BLaER1 treated with 17β-estradiol and CSF1 and Interleukin-3, amounts not matched to agents 10 nM and 100 nM (cell line): ENCODE results near the gene TRDMT1.

ENCODE experiments used
- H3K27ac ChIP-seq, 11 experiments: shearing (Covaris generic); formaldehyde crosslinking; 2 replicates each; pipeline ENCODE4 v1.8.1; 2022
- H3K27me3 ChIP-seq, 11 experiments: shearing (Covaris generic); formaldehyde crosslinking; 2 replicates each; pipeline ENCODE4 v1.8.1; 2022
- H3K36me3 ChIP-seq, 11 experiments: shearing (Covaris generic); formaldehyde crosslinking; 2 replicates each; pipeline ENCODE4 v1.8.1; 2022
- H3K4me1 ChIP-seq, 10 experiments: shearing (Covaris generic); formaldehyde crosslinking; 2 replicates each; pipeline ENCODE4 v1.8.1; 2022
- H3K4me2 ChIP-seq, 11 experiments: shearing (Covaris generic); formaldehyde crosslinking; 2 replicates each; pipeline ENCODE4 v1.8.1; 2022
- H3K4me3 ChIP-seq, 10 experiments: shearing (Covaris generic); formaldehyde crosslinking; 2 replicates each; pipeline ENCODE4 v1.8.1; 2022
- H3K9ac ChIP-seq, 11 experiments: shearing (Covaris generic); formaldehyde crosslinking; 2 replicates each; pipeline ENCODE4 v1.8.1; 2022
- H3K9me3 ChIP-seq, 11 experiments: shearing (Covaris generic); formaldehyde crosslinking; replicated peaks in 1 of 11; 2 replicates each; pipeline ENCODE4 v1.8.1; 2022
- H4K20me1 ChIP-seq, 11 experiments: shearing (Covaris generic); formaldehyde crosslinking; 2 replicates each; pipeline ENCODE4 v1.8.1; 2022
- Cebpa-rat ChIP-seq, 11 experiments: shearing (Covaris generic); IDR thresholded peaks; 2 replicates each; pipeline ENCODE4 v1.8.1; 2022

Gene TRDMT1

GRCh38 chr10:17216217-17216900 lies 14.9 kb upstream of the TRDMT1 start:
- TF ChIP-seq Cebpa-rat (IDR thresholded peaks at IDR 0.05) = peak in 6 of 11 experiments; percentile 27 to 80 (median 59); a peak in 9 of 22 replicates
- peaks cover 0 to 69% (median 29%) of the 10 kb centered on the region in 10 experiments; a peak in 17 of 20 replicates for H3K4me1 ChIP-seq
- H4K20me1 ChIP-seq = no peaks in the 10 kb centered on the region
- H3K36me3 ChIP-seq = no peaks in the 10 kb centered on the region
- no peaks in the 10 kb centered on the region for H3K27me3 ChIP-seq
- peak overlapping the region; percentile 24 to 99 (median 78) for H3K27ac ChIP-seq
- H3K4me2 ChIP-seq = peak overlapping the region in 9 of 11 experiments; percentile 2 to 87 (median 77); a peak in 18 of 22 replicates
- H3K9ac ChIP-seq = peak overlapping the region in 8 of 11 experiments; percentile 45 to 86 (median 71); a peak in 15 of 22 replicates
- H3K9me3 ChIP-seq = 0 out of 22 replicates have a peak, but pooled peaks cover 0 to 4% (median 0%) of the 10 kb centered on the region in 11 experiments
- peak overlapping the region in 1 of 10 experiments; percentile 18; a peak in 1 of 20 replicates for H3K4me3 ChIP-seq

GRCh38 chr10:17215782-17216122 lies 14.3 kb upstream of the TRDMT1 start:
- peak overlapping the region; percentile 24 to 99 (median 78); a peak in 18 of 22 replicates for H3K27ac ChIP-seq
- 0 out of 22 replicates have a peak, but pooled peaks cover 0 to 4% (median 0%) of the 10 kb centered on the region in 11 experiments for H3K9me3 ChIP-seq
- H4K20me1 ChIP-seq = no peaks in the 10 kb centered on the region
- no peaks in the 10 kb centered on the region for H3K36me3 ChIP-seq
- no peak overlapping the region; a peak in 1 of 20 replicates for H3K4me3 ChIP-seq
- peaks cover 0 to 65% (median 29%) of the 10 kb centered on the region in 10 experiments; a peak in 17 of 20 replicates for H3K4me1 ChIP-seq
- H3K27me3 ChIP-seq = no peaks in the 10 kb centered on the region
- H3K4me2 ChIP-seq = peak overlapping the region in 8 of 11 experiments; percentile 47 to 87 (median 78); a peak in 13 of 22 replicates
- no peak for TF ChIP-seq Cebpa-rat (IDR thresholded peaks at IDR 0.05)
- H3K9ac ChIP-seq = peak overlapping the region in 5 of 11 experiments; percentile 48 to 86 (median 75); a peak in 9 of 22 replicates

GRCh38 chr10:17214971-17215781 lies 13.7 kb upstream of the TRDMT1 start:
- Histone ChIP-seq H3K27ac (peak overlapping the region in 10 of 11 experiments; percentile 47 to 99 (median 82); a peak in 17 of 22 replicates), H3K4me1 (peaks cover 0 to 65% (median 29%) of the 10 kb centered on the region in 10 experiments; a peak in 17 of 20 replicates), H3K36me3 (no peaks in the 10 kb centered on the region), H3K9ac (peak overlapping the region in 5 of 11 experiments; percentile 1 to 86 (median 75); a peak in 6 of 22 replicates), H3K27me3 (no peaks in the 10 kb centered on the region), H3K9me3 (0 out of 22 replicates have a peak, but pooled peaks cover 0 to 4% (median 0%) of the 10 kb centered on the region in 11 experiments), H4K20me1 (no peaks in the 10 kb centered on the region), H3K4me3 (no peak overlapping the region), H3K4me2 (peak overlapping the region in 6 of 11 experiments; percentile 60 to 87 (median 81); a peak in 12 of 22 replicates)
- TF ChIP-seq Cebpa-rat (IDR thresholded peaks at IDR 0.05) = no peak

- Histone ChIP-seq H3K9me3 (0 out of 22 replicates have a peak, but pooled peaks cover 0 to 4% (median 0%) of the 10 kb centered on the region in 11 experiments), H3K4me1 (peaks cover 0 to 65% (median 29%) of the 10 kb centered on the region in 10 experiments; a peak in 17 of 20 replicates), H3K4me3 (no peak overlapping the region), H4K20me1 (no peaks in the 10 kb centered on the region), H3K9ac (peak overlapping the region in 3 of 11 experiments; percentile 27 to 80 (median 39); a peak in 3 of 22 replicates), H3K36me3 (no peaks in the 10 kb centered on the region), H3K4me2 (peak overlapping the region in 5 of 11 experiments; percentile 77 to 87 (median 82); a peak in 10 of 22 replicates), H3K27me3 (no peaks in the 10 kb centered on the region), H3K27ac (peak overlapping the region in 5 of 11 experiments; percentile 87 to 99 (median 97); a peak in 9 of 22 replicates)
- TF ChIP-seq Cebpa-rat (IDR thresholded peaks at IDR 0.05) = no peak
These were observed 13.1 kb upstream of the TRDMT1 start for GRCh38 chr10:17214526-17214925.

- peaks cover 0 to 65% (median 29%) of the 10 kb centered on the region in 10 experiments; a peak in 17 of 20 replicates for H3K4me1 ChIP-seq
- H4K20me1 ChIP-seq = no peaks in the 10 kb centered on the region
- H3K4me3 ChIP-seq = no peak overlapping the region
- no peaks in the 10 kb centered on the region for H3K36me3 ChIP-seq
- no peak overlapping the region for H3K9ac ChIP-seq
- peak overlapping the region in 3 of 11 experiments; percentile 4 to 40 (median 25); a peak in 2 of 22 replicates for H3K27ac ChIP-seq
- no peaks in the 10 kb centered on the region for H3K27me3 ChIP-seq
- no peak for TF ChIP-seq Cebpa-rat (IDR thresholded peaks at IDR 0.05)
- 0 out of 22 replicates have a peak, but pooled peaks cover 0 to 4% (median 0%) of the 10 kb centered on the region in 11 experiments for H3K9me3 ChIP-seq
- peak overlapping the region in 4 of 11 experiments; percentile 50 to 87 (median 75); a peak in 7 of 22 replicates for H3K4me2 ChIP-seq
These were observed 12.3 kb upstream of the TRDMT1 start for GRCh38 chr10:17213646-17214349.

GRCh38 chr10:17212802-17213221 lies 11.3 kb upstream of the TRDMT1 start:
- H3K4me3 ChIP-seq = no peak overlapping the region
- peak overlapping the region in 1 of 11 experiments; percentile 37; a peak in 1 of 22 replicates for H3K9ac ChIP-seq
- TF ChIP-seq Cebpa-rat (IDR thresholded peaks at IDR 0.05) = no peak
- H3K36me3 ChIP-seq = no peaks in the 10 kb centered on the region
- no peaks in the 10 kb centered on the region for H3K27me3 ChIP-seq
- peaks cover 0 to 65% (median 29%) of the 10 kb centered on the region in 10 experiments; a peak in 17 of 20 replicates for H3K4me1 ChIP-seq
- H4K20me1 ChIP-seq = no peaks in the 10 kb centered on the region
- peak overlapping the region in 3 of 11 experiments; percentile 4 to 40 (median 17); a peak in 3 of 22 replicates for H3K27ac ChIP-seq
- H3K4me2 ChIP-seq = peak overlapping the region in 5 of 11 experiments; percentile 50 to 87 (median 70); a peak in 10 of 22 replicates
- 0 out of 22 replicates have a peak, but pooled peaks cover 0 to 4% (median 0%) of the 10 kb centered on the region in 11 experiments for H3K9me3 ChIP-seq

- H3K27ac ChIP-seq = no peak overlapping the region
- H4K20me1 ChIP-seq = no peaks in the 10 kb centered on the region
- H3K9me3 ChIP-seq = 0 out of 22 replicates have a peak, but pooled peaks cover 0 to under 1% (median 0%) of the 10 kb centered on the region in 11 experiments
- no peak for TF ChIP-seq Cebpa-rat (IDR thresholded peaks at IDR 0.05)
- H3K27me3 ChIP-seq = no peaks in the 10 kb centered on the region
- no peak overlapping the region for H3K9ac ChIP-seq
- no peak overlapping the region for H3K4me2 ChIP-seq
- H3K4me1 ChIP-seq = peaks cover 0 to 62% (median 17%) of the 10 kb centered on the region in 10 experiments; a peak in 14 of 20 replicates
- H3K36me3 ChIP-seq = no peaks in the 10 kb centered on the region
- H3K4me3 ChIP-seq = no peak overlapping the region
These were observed 8.9 kb upstream of the TRDMT1 start for GRCh38 chr10:17210361-17210760.

- Histone ChIP-seq H3K36me3 (no peaks in the 10 kb centered on the region), H3K4me1 (peaks cover 0 to 57% (median 15%) of the 10 kb centered on the region in 10 experiments; a peak in 12 of 20 replicates), H4K20me1 (no peaks in the 10 kb centered on the region), H3K4me3 (no peak overlapping the region), H3K4me2 (no peak overlapping the region), H3K9me3 (no peaks in the 10 kb centered on the region), H3K27me3 (no peaks in the 10 kb centered on the region), H3K9ac (no peak overlapping the region), H3K27ac (no peak overlapping the region)
- no peak for TF ChIP-seq Cebpa-rat (IDR thresholded peaks at IDR 0.05)
These were observed 8.4 kb upstream of the TRDMT1 start for GRCh38 chr10:17209881-17210280.
